ENCODE measurements around the gene BCL6. TPM values are rescaled to one million over a fixed set of nuclear protein-coding genes. Genes with fewer than 3 reads are reported as not detected.

BCL6 gene
- total and polyA plus RNA-seq, 9 of the 15 experiments (the other 6 are each of a cell fraction or from before 2014, with no cell fraction given), result 0.08 to 3.5 (median 1.6) TPM

- no peak for TF ChIP-seq ZNF318 (IDR thresholded peaks at IDR 0.05; ENCODE audit: borderline replicate concordance in 1 of 2, low read depth in 1 of 2)
- no peak for TF ChIP-seq SAFB (IDR thresholded peaks at IDR 0.05; ENCODE audit: borderline replicate concordance, low read depth, low read length)
- no peak for TF ChIP-seq ZNF316 (IDR thresholded peaks at IDR 0.05)
- TF ChIP-seq RERE (CRISPR knock-in tag; IDR thresholded peaks at IDR 0.05; ENCODE audit: borderline replicate concordance), result no peak
- TF ChIP-seq ILK (tag; IDR thresholded peaks at IDR 0.05; ENCODE audit: borderline replicate concordance, low read depth), result no peak
- no peak for TF ChIP-seq BCOR (IDR thresholded peaks at IDR 0.05)
- TF ChIP-seq SMAD2 (IDR thresholded peaks at IDR 0.05; ENCODE audit: low read depth, low read length), result no peak
- no peak for TF ChIP-seq NCOA1 (IDR thresholded peaks at IDR 0.05; ENCODE audit: low read depth)
- TF ChIP-seq SIX5 (IDR thresholded peaks at IDR 0.05; ENCODE audit: borderline replicate concordance in 1 of 2, insufficient read depth in 1 of 2, low read depth in 1 of 2, low read length in 2 of 2), result no peak
- TF ChIP-seq NR2F6 (CRISPR knock-in tag; IDR thresholded peaks at IDR 0.05), result no peak
- no peak for TF ChIP-seq IRF2 (CRISPR knock-in tag; IDR thresholded peaks at IDR 0.05)
- TF ChIP-seq DDX20 (tag; IDR thresholded peaks at IDR 0.05; ENCODE audit: low read depth), result no peak
Observed at GRCh38 chr3:187744169-187745151, 808 bp downstream of the BCL6 start (continued).
